NCI-H345 (cell line): ENCODE measurements around the gene CLCN4.

Experiments used
- DNase-seq: peaks from one replicate; lab custom pipeline; 2025; lab: John Stamatoyannopoulos, UW

Gene CLCN4

GRCh38 chrX:10197279-10198210 lies 40.8 kb downstream of the CLCN4 start:
- DNase-seq, result peak; percentile 41

GRCh38 chrX:10198254-10198653 lies 41.5 kb downstream of the CLCN4 start:
- DNase-seq, result no peak

- DNase-seq, result no peak
Observed at GRCh38 chrX:10199212-10199611, 42.4 kb downstream of the CLCN4 start.

GRCh38 chrX:10203617-10204016 lies 46.8 kb downstream of the CLCN4 start:
- DNase-seq, result no peak

GRCh38 chrX:10206317-10206716 lies 49.5 kb downstream of the CLCN4 start:
- no peak for DNase-seq

- DNase-seq, result no peak
Observed at GRCh38 chrX:10208281-10208856, 51.6 kb downstream of the CLCN4 start.

GRCh38 chrX:10208953-10209352 lies 52.2 kb downstream of the CLCN4 start:
- DNase-seq, result no peak

GRCh38 chrX:10212395-10212794 lies 55.6 kb downstream of the CLCN4 start:
- DNase-seq, result no peak

- no peak for DNase-seq
Observed at GRCh38 chrX:10213716-10214115, 56.9 kb downstream of the CLCN4 start.

GRCh38 chrX:10216208-10216607 lies 59.4 kb downstream of the CLCN4 start:
- DNase-seq, result no peak

- no peak for DNase-seq
Observed at GRCh38 chrX:10217198-10217597, 60.4 kb downstream of the CLCN4 start.

GRCh38 chrX:10221651-10222050 lies 64.9 kb downstream of the CLCN4 start:
- DNase-seq, result no peak

GRCh38 chrX:10223276-10223675 lies 66.5 kb downstream of the CLCN4 start:
- DNase-seq, result no peak

GRCh38 chrX:10223781-10224180 lies 67.0 kb downstream of the CLCN4 start:
- DNase-seq, result no peak

GRCh38 chrX:10230222-10230621 lies 73.4 kb downstream of the CLCN4 start:
- no peak for DNase-seq

GRCh38 chrX:10231461-10231860 lies 74.7 kb downstream of the CLCN4 start:
- peak; percentile 63 for DNase-seq

GRCh38 chrX:10233173-10233572 lies 76.4 kb downstream of the CLCN4 start:
- DNase-seq, result no peak

GRCh38 chrX:10233696-10234095 lies 76.9 kb downstream of the CLCN4 start:
- DNase-seq, result no peak

- DNase-seq, result no peak
Observed at GRCh38 chrX:10235851-10236250, 79.1 kb downstream of the CLCN4 start.

- DNase-seq, result no peak
Observed at GRCh38 chrX:10237241-10237640, 80.5 kb downstream of the CLCN4 start.

GRCh38 chrX:10239611-10240064 lies 82.9 kb downstream of the CLCN4 start:
- no peak for DNase-seq

- DNase-seq, result no peak
Observed at GRCh38 chrX:10240918-10241317, 84.1 kb downstream of the CLCN4 start.

- peak; percentile 14 for DNase-seq
Observed at GRCh38 chrX:10242026-10242425, 85.3 kb downstream of the CLCN4 start.
